Measurements from ENCODE around the gene SHISA9.

- no peak for TF ChIP-seq CTCF (IDR thresholded peaks at IDR 0.05; ENCODE audit: low read depth, low read length)
- TF ChIP-seq POLR2A (IDR thresholded peaks at IDR 0.05; ENCODE audit: extremely low read depth, insufficient read length) = no peak
- TF ChIP-seq, protein P1, sequence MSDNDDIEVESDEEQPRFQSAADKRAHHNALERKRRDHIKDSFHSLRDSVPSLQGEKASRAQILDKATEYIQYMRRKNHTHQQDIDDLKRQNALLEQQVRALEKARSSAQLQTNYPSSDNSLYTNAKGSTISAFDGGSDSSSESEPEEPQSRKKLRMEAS (IDR thresholded peaks at IDR 0.05; ENCODE audit: low read depth, low read length) = no peak
Measured at GRCh38 chr16:13178318-13178717, 276.9 kb downstream of the SHISA9 start.

Measured in NB4 (cell line).